T-helper 2 cell treated with Interferon-gamma antibody and Interleukin-4, amounts not matched to agents 5 μg/mL and 100 μg/mL, for 36 hours (primary cell): ENCODE results near the gene PIGW.

Source experiments
- DNase-seq: peaks from one replicate; pipeline ENCODE4 v3.0.0; 2021; ENCODE audit warnings: low spot score
- H3K27ac Mint-ChIP-seq: one replicate; pipeline ENCODE4 v1.8.0; 2021; ENCODE audit warnings: mild to moderate bottlenecking, mixed read lengths
- H3K27me3 Mint-ChIP-seq: one replicate; pipeline ENCODE4 v1.8.0; 2021; ENCODE audit warnings: low read depth, mixed read lengths
- H3K36me3 Mint-ChIP-seq: one replicate; pipeline ENCODE4 v1.8.0; 2021; ENCODE audit warnings: low read depth, mixed read lengths
- H3K4me1 Mint-ChIP-seq: one replicate; pipeline ENCODE4 v1.8.0; 2021; ENCODE audit warnings: low read depth, mixed read lengths
- H3K4me3 Mint-ChIP-seq: one replicate; pipeline ENCODE4 v1.8.0; 2022; ENCODE audit warnings: mild to moderate bottlenecking, moderate library complexity, mixed read lengths
- H3K9me3 Mint-ChIP-seq: one replicate; pipeline ENCODE4 v1.8.0; 2021; ENCODE audit warnings: mixed read lengths

The PIGW gene, protein sequence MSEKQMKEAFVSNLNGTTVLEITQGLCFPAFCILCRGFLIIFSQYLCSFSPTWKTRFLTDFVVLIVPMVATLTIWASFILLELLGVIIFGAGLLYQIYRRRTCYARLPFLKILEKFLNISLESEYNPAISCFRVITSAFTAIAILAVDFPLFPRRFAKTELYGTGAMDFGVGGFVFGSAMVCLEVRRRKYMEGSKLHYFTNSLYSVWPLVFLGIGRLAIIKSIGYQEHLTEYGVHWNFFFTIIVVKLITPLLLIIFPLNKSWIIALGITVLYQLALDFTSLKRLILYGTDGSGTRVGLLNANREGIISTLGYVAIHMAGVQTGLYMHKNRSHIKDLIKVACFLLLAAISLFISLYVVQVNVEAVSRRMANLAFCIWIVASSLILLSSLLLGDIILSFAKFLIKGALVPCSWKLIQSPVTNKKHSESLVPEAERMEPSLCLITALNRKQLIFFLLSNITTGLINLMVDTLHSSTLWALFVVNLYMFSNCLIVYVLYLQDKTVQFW

DNA sequence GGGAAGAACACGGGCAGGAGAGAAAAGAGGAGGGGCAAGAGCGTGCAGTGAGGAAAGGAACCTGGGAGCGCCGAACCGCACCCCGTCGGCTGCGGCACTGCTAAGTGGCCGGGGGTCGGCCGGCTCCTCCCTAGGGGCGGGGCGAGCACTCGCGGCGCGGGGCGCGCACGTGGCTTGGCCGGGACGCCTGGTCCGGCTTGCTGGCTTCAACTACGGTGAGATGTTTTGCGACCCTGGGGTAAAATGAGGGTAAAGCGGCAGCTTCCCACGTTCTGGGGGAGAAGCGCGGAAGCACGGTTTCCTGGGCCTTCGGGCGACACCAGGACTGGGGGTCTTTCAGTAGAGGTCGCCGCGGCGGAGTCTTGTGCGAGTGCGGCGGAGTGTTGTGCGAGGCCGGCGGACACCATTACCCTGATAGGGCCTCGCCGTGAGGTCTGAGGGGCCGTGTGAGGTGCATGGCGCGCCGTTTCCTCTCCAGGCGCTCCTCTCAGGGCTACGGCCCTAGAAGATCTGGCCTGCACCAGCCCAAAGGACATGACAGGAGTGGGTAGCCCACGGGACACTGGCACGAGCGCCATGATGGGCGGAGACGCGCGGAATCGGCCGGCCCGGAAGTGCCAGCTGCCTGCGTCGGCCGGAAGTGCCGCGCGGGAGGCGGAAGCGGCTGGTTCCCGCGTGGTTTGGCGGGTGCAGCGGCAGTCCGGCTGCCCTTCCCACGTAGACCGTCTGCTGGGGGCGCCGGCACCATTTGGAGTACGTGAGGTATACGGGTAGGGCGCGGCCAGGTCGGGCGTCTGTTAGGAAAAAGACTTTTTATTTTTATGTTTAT is at the start of gene PIGW, which contains the start of gene MYO19:
Gene PIGW (plus strand): TSS at position 148 of the 829 bp plus-strand sequence. CDS start 2,115 bp downstream, outside the sequence.
Gene MYO19 (minus strand): TSS at position 29 of the 829 bp plus-strand sequence. CDS start 2,330 bp downstream, outside the sequence.
- Mint-ChIP-seq H3K27me3 (no peaks in the 10 kb centered on the region), H3K27ac (peak within 1 kb of the TSS; percentile 99), H3K4me3 (peak within 1 kb of the TSS; percentile 94), H3K36me3 (peaks cover 46% of the 10 kb centered on the region), H3K9me3 (no peaks in the 10 kb centered on the region), H3K4me1 (peaks cover 26% of the 10 kb centered on the region)
- DNase-seq: peak; percentile 89

DNA sequence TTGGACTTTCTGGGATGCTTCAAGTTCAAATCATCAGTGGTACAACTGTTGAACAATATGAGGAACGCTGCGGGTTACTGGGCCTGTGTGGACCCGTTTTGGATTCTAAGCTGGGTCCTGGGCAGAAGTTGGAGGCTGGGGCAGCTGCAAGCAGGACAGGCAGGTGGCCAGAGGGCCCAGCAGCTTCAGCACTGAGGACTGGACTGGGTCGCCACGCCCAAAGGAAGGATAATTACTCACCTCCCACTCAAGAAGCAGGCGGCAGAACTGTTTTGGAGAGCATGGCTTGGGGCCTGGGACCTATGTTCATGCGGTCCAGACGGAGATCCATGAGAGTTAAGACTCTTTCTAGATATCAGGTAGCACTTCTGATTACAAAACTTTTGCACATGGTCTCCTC is 49.8 kb upstream of the PIGW start:
- peak overlapping the region; percentile 95 for H3K4me3 Mint-ChIP-seq
- no peak for DNase-seq
- peaks cover 14% of the 10 kb centered on the region for H3K36me3 Mint-ChIP-seq
- no peaks in the 10 kb centered on the region for H3K9me3 Mint-ChIP-seq
- H3K27ac Mint-ChIP-seq: peak overlapping the region; percentile 42
- H3K27me3 Mint-ChIP-seq: peaks cover 19% of the 10 kb centered on the region
- peaks cover 25% of the 10 kb centered on the region for H3K4me1 Mint-ChIP-seq

DNA sequence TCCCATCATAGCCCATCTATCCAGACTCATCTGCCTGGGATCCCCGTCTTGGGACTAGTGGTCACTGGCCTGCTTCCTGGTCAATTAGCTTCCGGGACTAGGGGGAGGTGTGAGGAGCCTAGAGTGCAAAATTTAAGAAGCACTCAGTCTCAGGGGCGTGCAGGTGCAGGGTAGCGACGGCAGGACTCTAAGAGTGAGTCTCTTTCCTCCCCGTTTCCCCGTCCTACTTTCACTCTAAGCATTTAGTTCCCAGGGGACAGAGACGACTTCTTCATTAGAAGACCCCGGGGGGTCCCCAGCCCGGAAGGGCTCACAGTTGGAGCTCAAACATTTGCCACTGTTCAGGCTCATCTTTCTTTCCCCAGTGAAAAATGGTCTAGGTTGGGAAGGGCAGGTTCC is 49.0 kb upstream of the PIGW start:
- no peak for DNase-seq
- Mint-ChIP-seq H3K4me3 (peak overlapping the region; percentile 95), H3K9me3 (no peaks in the 10 kb centered on the region), H3K27ac (peak overlapping the region; percentile 98), H3K36me3 (peaks cover 18% of the 10 kb centered on the region), H3K27me3 (peaks cover 15% of the 10 kb centered on the region), H3K4me1 (peaks cover 27% of the 10 kb centered on the region)

DNA sequence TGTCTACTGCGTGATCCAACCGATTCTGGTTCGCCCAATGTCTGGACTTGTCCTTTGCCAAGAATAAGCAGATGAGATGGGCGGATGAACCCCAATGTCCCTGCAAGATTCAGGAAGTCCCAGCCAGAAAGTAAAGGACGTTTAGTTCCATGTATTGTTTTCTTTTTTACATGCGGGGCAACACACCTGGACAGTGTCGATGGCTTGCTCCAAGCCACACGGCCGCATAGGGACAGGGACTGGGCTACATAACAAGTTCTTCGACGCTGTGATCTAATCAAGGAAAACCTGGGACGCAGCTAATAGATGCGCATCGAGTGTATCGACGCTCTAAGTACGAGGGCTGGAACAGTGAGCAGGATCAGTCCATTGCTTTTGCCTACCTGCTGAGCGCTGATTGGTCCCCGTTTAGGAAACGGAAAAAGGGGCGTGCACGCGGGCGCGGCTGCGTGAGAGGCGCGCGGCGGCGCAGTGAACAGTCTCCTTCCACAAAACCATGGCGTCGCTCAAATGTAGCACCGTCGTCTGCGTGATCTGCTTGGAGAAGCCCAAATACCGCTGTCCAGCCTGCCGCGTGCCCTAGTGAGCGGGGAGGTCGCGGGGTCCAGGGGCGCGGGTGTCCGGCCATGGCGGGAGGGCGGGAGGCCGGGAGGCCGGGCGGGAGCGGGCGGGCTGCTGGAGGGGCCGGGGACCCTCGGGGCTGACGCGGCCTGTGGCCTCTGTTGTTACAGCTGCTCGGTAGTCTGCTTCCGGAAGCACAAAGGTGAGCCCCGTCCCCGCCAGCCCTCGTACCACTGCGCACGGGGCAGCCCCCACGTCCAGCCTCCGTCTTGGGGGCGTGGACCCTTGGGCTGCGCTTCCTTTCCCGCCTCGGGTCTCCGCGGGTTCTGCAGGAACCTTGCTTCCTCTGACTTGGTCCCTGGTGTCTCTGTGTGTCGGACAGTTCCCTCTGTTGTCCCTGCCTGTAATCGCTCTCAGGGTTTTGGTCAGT is 48.3 kb upstream of the PIGW start, which contains the start of gene ZNHIT3:
Gene ZNHIT3 (plus strand): TSS at position 478 of the 991 bp plus-strand sequence. CDS start 19 bp downstream, at position 497.
- Mint-ChIP-seq H3K4me1 (peaks cover 27% of the 10 kb centered on the region), H3K9me3 (no peaks in the 10 kb centered on the region), H3K27ac (peak within 1 kb of the TSS; percentile 98), H3K4me3 (peak within 1 kb of the TSS; percentile 97), H3K36me3 (peaks cover 24% of the 10 kb centered on the region), H3K27me3 (peaks cover 10% of the 10 kb centered on the region)
- DNase-seq: peak; percentile 92

DNA sequence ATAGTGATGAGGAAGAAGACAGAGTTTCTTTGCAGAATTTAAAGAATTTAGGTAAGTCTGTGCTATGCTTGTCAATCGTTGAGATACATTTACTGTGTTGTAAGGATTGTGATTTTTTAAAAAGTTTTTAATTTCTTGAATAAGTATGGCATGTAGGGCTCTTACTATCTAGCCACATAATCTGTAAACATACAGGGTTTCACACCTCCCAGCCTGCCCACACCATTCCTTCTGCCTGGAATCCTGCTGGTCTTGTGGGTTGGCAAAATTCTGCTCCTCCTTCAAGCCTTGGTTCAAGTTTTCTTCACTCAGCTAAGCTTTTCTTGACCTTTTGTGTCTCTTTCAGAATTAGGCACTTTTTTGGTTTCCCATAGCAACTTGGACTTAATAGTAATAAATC is 40.8 kb upstream of the PIGW start:
- Mint-ChIP-seq H3K4me3 (no peak overlapping the region), H3K27me3 (no peaks in the 10 kb centered on the region), H3K27ac (no peak overlapping the region), H3K36me3 (peaks cover 46% of the 10 kb centered on the region), H3K4me1 (peaks cover 6% of the 10 kb centered on the region), H3K9me3 (no peaks in the 10 kb centered on the region)
- DNase-seq: no peak

DNA sequence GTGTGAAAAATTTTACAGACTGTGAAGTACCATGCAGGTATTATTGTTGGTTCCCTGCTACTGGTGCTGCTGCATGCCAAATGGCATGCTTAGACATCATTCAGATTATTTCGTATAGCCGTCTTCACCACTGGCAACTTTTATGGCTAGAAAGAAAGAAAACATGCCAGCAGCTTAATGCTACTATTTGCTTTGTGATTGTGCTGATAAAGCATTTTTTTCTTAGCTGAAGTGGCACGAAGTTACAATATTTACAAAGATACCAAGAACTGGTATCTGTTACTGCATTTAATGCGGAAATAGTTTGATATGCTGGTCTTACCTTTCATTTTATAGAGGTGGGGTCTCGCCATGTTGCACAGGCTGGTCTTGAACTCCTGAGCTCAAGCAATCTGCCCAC is 40.1 kb upstream of the PIGW start:
- Mint-ChIP-seq H3K36me3 (peaks cover 43% of the 10 kb centered on the region), H3K27ac (no peak overlapping the region), H3K9me3 (no peaks in the 10 kb centered on the region), H3K27me3 (no peaks in the 10 kb centered on the region), H3K4me3 (no peak overlapping the region), H3K4me1 (peaks cover 4% of the 10 kb centered on the region)
- DNase-seq: no peak

DNA sequence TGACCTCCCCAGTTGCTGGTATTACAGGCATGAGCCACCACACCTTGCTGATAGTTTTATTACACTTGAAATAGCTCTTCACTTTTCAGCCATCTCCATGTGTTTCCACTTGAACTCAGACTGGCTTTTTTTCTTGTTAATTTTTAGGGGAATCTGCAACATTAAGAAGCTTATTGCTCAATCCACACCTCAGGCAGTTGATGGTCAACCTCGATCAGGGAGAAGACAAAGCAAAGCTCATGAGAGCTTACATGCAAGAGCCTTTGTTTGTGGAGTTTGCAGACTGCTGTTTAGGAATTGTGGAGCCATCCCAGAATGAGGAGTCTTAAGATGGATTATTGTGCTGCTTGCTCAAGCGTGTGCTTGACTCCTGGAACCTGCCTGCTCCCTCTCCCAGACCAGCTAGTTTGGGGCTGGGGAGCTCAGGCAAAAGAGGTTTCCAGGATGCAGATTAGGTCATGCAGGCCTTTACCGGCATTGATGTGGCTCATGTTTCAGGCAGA is 39.7 kb upstream of the PIGW start:
- Mint-ChIP-seq H3K36me3 (peaks cover 41% of the 10 kb centered on the region), H3K27me3 (no peaks in the 10 kb centered on the region), H3K9me3 (no peaks in the 10 kb centered on the region), H3K4me1 (peaks cover 1% of the 10 kb centered on the region), H3K4me3 (no peak overlapping the region), H3K27ac (no peak overlapping the region)
- DNase-seq: no peak

DNA sequence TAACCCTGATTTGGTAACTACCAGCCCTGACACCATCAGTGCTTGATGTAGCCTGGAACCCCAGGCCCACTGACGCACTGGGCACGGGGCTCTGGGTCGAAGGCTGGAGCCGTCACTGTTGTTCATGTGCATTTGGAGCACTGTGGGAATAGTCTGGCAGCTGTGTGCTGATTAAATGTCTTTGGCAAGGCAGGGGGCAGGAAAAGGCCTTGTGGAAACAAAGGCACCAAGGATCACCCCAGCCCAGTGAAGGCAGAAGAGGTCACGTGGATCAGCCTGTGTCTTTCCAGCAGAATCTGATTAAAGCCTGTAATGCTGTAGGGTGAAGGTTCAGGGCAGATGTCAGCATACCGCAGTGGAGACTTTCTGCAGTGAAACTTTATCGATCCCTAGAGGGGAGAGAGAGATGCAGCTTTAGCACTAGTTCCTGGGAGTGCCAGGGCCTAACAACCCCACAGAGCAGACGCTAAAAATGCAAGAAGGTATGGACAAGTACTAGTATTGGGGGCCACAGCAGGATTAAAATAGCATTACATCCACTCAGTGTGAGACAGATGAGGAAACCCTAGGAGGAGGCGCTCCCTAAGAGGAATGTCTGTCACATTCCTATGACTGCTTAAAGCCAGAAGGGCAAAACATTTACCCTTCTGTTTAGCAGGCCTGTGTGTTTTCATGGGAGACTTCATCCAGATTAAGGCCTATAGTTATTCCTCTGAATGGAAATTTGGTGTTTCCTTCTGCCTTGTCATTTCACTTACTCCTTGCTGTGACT is 38.6 kb upstream of the PIGW start:
- no peak for DNase-seq
- Mint-ChIP-seq H3K4me1 (no peaks in the 10 kb centered on the region), H3K4me3 (no peak overlapping the region), H3K27me3 (no peaks in the 10 kb centered on the region), H3K27ac (no peak overlapping the region), H3K36me3 (peaks cover 35% of the 10 kb centered on the region), H3K9me3 (no peaks in the 10 kb centered on the region)

DNA sequence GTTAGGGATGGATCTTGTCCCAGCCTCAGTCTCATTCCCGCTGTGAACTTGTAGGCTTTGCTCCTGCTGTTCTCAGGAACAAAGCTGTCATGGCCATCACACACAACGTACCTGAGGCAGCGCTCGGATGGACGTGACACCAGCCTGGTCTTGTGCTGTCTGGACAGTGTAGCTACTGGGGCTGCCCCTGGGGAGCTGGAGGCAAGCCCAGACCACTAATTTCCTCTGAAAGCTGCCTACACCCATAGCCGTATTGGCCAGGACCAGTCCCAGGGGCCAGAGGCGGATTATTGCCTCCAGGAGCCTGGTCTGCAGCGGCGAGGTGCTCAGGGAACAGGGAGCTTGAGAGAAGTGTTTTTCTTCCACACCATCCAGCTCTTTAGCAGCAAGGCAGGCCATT is 36.6 kb upstream of the PIGW start:
- Mint-ChIP-seq H3K27ac (no peak overlapping the region), H3K36me3 (peaks cover 35% of the 10 kb centered on the region), H3K9me3 (no peaks in the 10 kb centered on the region), H3K4me1 (no peaks in the 10 kb centered on the region), H3K4me3 (no peak overlapping the region), H3K27me3 (no peaks in the 10 kb centered on the region)
- no peak for DNase-seq

DNA sequence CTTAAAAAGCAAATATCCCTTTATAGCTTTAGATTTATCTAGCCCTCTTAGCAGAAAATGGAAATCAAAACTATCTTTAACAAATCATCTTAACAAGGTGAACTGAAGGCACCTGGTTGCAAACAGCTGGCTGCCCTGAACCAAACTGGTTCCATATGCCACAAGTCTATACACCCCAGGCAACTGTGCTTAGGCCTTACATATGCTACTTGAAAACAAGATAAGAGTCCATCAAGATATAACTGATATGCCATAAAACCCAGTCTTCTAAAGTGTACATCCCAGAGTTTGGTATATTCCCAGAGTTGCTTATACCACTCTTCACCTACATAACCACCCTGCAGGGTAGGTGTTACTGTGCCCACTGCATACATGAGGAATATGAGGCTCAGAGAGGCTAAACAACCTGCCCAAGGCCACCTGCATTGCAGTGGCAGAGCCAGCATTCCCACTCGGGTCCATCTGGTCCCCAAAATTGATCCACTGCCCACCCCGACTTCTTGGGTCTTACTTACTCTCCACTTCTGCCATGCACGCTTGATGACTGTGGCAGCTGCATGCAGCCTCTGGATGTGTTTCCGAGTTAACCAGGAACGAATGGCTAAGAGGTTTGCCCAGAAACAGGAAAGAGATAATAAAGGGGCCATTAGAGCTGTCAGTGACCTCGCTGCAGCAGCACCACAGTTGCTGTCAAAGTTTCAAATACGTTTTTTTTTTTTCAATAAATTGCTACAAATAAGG is 36.1 kb upstream of the PIGW start:
- Mint-ChIP-seq H3K4me3 (no peak overlapping the region), H3K27me3 (no peaks in the 10 kb centered on the region), H3K36me3 (peaks cover 38% of the 10 kb centered on the region), H3K9me3 (no peaks in the 10 kb centered on the region), H3K27ac (no peak overlapping the region), H3K4me1 (no peaks in the 10 kb centered on the region)
- no peak for DNase-seq

DNA sequence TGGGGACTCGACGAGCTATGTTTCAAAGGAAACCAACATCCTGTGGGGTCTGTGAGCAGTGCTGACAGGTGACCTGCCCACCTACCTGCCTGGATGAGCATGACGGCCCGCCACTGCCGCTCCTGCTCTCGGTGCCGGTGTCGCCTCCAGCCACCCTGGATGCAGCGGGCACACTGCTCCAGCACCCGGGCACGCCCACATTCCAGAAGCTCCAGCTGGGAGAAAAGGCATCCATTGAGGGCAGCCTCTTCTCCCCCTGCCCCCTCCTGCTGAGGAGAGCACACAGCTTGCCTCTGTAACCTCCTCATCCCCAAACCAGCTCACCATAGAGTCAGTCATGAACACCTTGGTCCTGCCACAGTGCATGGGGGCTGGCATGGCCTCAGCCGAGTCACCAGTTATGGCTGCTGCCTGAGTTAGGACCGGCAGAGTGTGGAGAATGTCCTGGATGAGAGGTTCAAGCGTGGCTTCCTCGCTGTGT is 34.0 kb upstream of the PIGW start:
- Mint-ChIP-seq H3K36me3 (peaks cover 35% of the 10 kb centered on the region), H3K4me1 (no peaks in the 10 kb centered on the region), H3K27me3 (no peaks in the 10 kb centered on the region), H3K27ac (no peak overlapping the region), H3K9me3 (no peaks in the 10 kb centered on the region), H3K4me3 (no peak overlapping the region)
- DNase-seq: no peak

DNA sequence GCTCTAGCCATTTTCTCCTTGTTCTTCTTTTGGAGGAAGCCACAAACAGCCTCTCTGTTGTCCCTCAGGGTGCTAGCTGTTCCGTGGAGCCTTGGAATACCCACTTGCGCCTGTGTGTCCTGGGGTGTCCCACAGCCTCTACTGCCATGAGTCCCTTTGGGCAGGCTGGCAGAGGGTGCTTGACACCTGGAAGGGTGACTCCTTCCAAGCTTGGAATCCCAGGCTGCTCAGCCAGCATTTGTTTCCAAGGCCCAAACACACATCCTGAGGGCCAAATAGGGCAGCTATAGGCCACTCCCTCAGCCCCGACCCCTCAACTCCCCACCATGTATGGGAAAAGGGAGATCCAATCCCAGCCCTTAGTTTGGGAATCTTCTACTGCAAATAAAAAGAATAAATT is 33.4 kb upstream of the PIGW start:
- Mint-ChIP-seq H3K36me3 (peaks cover 35% of the 10 kb centered on the region), H3K27me3 (no peaks in the 10 kb centered on the region), H3K9me3 (no peaks in the 10 kb centered on the region), H3K27ac (no peak overlapping the region), H3K4me1 (no peaks in the 10 kb centered on the region), H3K4me3 (no peak overlapping the region)
- no peak for DNase-seq
